ENCODE measurements around the gene SHC4.

SHC4 gene

DNA sequence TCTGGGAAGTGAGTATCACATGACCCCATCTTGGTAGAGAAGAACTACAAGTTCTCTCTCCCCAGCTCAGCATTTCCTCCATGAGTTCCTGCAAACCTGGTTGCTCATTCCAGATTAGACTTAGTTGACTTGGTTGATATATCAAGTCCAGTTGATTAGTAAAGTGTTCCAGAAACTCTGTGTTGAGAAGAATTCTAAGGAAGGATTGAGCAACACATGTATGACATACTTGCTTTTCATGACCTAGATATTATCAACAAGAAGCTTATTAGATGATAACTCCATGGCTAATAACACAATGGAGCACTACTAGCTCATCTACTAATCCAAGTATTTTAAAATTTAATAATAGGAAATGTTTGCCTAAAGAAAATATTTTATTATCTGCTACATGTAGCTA, 92.2 kb downstream of the SHC4 start:
- H3K4me3 ChIP-seq (ENCODE audit: control insufficient read depth, low read depth, low read length) = no peak overlapping the region
- DNase-seq (ENCODE audit: low read depth) = no peak
- TF ChIP-seq, protein P1, sequence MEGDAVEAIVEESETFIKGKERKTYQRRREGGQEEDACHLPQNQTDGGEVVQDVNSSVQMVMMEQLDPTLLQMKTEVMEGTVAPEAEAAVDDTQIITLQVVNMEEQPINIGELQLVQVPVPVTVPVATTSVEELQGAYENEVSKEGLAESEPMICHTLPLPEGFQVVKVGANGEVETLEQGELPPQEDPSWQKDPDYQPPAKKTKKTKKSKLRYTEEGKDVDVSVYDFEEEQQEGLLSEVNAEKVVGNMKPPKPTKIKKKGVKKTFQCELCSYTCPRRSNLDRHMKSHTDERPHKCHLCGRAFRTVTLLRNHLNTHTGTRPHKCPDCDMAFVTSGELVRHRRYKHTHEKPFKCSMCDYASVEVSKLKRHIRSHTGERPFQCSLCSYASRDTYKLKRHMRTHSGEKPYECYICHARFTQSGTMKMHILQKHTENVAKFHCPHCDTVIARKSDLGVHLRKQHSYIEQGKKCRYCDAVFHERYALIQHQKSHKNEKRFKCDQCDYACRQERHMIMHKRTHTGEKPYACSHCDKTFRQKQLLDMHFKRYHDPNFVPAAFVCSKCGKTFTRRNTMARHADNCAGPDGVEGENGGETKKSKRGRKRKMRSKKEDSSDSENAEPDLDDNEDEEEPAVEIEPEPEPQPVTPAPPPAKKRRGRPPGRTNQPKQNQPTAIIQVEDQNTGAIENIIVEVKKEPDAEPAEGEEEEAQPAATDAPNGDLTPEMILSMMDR (conservative IDR thresholded peaks at IDR 0.05; ENCODE audit: control insufficient read depth, insufficient read depth, low read depth, low read length) = no peak

DNA sequence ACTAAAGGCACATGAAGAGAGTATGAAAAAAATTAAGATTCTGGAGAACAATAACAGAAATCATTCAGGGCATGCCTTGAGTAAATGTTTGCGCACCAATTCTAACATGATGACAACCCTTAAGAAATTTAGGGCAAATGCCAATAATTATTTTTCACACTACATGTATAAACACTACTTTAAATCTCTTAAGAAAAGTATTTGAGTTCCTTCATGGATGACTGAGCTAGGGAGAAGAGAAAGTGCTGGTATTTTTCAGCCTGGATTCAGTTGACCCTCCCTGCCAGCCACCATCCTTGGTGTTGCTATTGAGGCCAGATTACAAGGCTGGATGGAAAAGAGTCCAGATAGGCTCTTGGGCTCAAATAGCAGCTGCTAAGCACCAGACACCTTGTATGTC, 93.8 kb downstream of the SHC4 start:
- H3K4me3 ChIP-seq (ENCODE audit: control insufficient read depth, low read depth, low read length) = no peak overlapping the region
- TF ChIP-seq, protein P1 (conservative IDR thresholded peaks at IDR 0.05; ENCODE audit: control insufficient read depth, insufficient read depth, low read depth, low read length) = no peak
- no peak for DNase-seq (ENCODE audit: low read depth)

DNA sequence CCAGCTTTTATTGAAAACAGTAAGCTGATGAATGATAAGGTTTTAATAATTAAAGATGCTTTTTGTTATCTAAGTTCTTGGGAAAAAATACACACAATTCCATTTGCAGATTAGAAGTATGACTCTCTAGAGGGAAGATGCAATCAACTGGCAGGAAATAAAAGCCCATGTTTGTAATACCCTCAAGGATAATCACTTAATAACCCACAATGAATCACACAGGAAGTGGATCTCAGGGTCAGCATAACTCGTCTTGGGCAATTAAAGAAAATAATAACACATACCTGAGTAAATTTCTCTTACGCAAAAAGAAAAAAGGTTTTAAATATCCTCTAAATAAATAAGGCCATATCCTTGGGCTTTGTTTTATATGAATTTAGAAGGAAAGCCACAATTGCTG, 95.2 kb downstream of the SHC4 start:
- DNase-seq (ENCODE audit: low read depth) = peak; percentile 81
- H3K4me3 ChIP-seq (ENCODE audit: control insufficient read depth, low read depth, low read length) = no peak overlapping the region
- TF ChIP-seq, protein P1 (conservative IDR thresholded peaks at IDR 0.05; ENCODE audit: control insufficient read depth, insufficient read depth, low read depth, low read length) = no peak

DNA sequence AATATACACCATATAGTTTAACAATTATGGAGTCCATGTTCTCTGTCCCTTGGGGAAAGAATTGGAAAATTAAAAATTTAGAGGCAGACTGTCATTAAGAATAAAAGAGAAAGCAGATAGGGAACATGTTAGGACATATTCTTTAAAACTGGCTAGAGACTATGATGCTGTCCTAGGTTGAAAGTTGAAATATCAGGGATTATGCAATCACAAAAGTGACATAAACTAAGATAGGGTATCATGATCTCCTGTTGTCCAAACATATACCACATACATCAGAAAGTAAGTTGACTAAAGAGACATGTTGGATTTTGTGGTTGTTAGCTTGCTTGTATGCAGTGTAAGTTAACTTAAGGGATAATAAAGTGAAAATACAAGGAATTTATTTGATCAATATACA, 95.7 kb downstream of the SHC4 start:
- TF ChIP-seq, protein P1 (conservative IDR thresholded peaks at IDR 0.05; ENCODE audit: control insufficient read depth, insufficient read depth, low read depth, low read length) = no peak
- H3K4me3 ChIP-seq (ENCODE audit: control insufficient read depth, low read depth, low read length) = no peak overlapping the region

DNA sequence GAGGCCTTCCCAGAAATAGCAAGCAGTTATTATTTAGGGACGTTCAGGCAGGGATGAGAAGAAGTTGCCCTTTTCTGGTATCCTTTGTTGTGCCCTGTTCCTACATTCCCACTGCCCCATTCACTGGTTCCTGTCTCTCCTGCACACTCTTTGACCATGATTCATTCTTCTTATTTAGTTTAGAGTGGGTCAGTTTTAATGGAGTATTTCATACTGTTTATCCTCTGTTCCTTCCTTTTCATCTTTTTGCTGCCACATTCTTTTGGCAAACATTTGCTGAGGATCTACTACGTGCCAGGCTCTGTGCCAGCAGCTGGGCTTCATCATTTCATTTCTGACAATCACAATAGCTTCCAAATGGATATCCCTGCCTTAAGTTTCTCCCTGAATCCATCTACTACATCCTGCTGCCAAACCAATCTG, 97.6 kb downstream of the SHC4 start:
- peak; percentile 42 for DNase-seq (ENCODE audit: low read depth)
- H3K4me3 ChIP-seq (ENCODE audit: control insufficient read depth, low read depth, low read length) = no peak overlapping the region
- TF ChIP-seq, protein P1 (conservative IDR thresholded peaks at IDR 0.05; ENCODE audit: control insufficient read depth, insufficient read depth, low read depth, low read length) = no peak

More for the DNA sequence above, 95.7 kb downstream of the SHC4 start:
- no peak for DNase-seq (ENCODE audit: low read depth)

DNA sequence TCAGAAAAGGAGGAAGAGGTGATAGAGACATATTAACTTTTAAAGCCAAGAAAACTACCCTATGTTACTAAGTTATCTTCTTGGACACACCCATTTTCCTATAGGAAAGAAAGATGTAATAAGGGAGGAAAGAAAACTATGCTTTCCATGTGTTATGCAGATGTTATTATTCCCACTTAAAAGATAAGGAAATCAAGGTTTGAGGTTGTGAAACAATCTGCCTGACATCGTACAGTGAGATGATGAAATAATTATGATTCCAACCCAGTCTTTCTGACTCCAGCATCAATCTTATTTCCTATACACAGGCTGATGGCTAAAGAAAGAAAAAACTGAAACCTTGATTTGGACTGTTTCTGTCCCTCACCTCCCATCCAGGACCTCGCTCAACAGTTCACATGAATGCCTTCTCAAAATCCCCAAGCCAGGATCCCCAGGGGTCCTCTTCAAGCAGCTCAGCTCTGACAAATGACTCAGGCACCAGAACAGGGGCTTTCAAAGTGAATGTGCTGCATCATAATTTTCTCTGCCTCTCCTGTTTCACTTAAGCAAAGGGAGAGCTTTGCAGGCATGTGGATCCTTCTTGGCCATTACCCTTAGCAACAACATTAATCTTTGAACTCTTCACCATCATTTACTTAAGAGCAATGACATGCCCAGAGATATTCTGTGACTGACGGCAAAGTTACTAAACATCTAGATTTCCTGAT, 98.2 kb downstream of the SHC4 start:
- DNase-seq (ENCODE audit: low read depth) = peak; percentile 75
- no peak overlapping the region for H3K4me3 ChIP-seq (ENCODE audit: control insufficient read depth, low read depth, low read length)
- TF ChIP-seq, protein P1 (conservative IDR thresholded peaks at IDR 0.05; ENCODE audit: control insufficient read depth, insufficient read depth, low read depth, low read length) = no peak
